MM.1S (cell line): ENCODE results near the gene TRH.

Experiments
- CTCF ChIP-seq: fragments of 300-600 bp; sonication (generic); IDR thresholded peaks from 2 replicates; pipeline ENCODE4 v1.5.1; 2016; ENCODE audit warnings: antibody characterized with exemption, low read length, mixed read lengths
- EZH2 ChIP-seq: fragments of 300-600 bp; sonication (generic); optimal IDR thresholded peaks from 2 replicates; pipeline ENCODE3; 2017; ENCODE audit warnings: low read depth, mild to moderate bottlenecking, antibody characterized with exemption, low read length, mixed read lengths
- EZH2phosphoT487 ChIP-seq: fragments of 300-600 bp; sonication (generic); IDR thresholded peaks from 2 replicates; pipeline ENCODE4 v1.6.1; 2018; ENCODE audit warnings: antibody characterized with exemption, low read length

- TF ChIP-seq CTCF (no peak), EZH2 (no peak), EZH2phosphoT487 (no peak)
Measured at GRCh38 chr3:129953621-129954020, 20.9 kb upstream of the TRH start.
